Stimulated activated CD4-positive, alpha-beta T cell treated with anti-CD3 and anti-CD28 coated beads, TNF-alpha, amount 100 ng/mL, for 1 hour (primary cell): ENCODE measurements around the gene PHAX.
"Not testable (repeated sequence)": the region's sequence is repeated elsewhere in the genome, so short reads cannot be mapped to it uniquely, and the experiment has no call there.

Experiments
- DNase-seq, 3 donors: peaks; one replicate each; pipeline ENCODE4 v3.0.0-alpha.2; 2020; ENCODE audit warnings: low read depth in 3 of 3, low spot score in 1 of 3

PHAX gene

GRCh38 chr5:126600631-126601511 lies at the start of gene PHAX:
Gene PHAX (plus strand): TSS chr5:126600947. CDS start chr5:126600963, 16 bp downstream.
- DNase-seq: peak; percentile 21 to 61 (median 48)

- no peak for DNase-seq
Observed at GRCh38 chr5:126552614-126553013, 48.1 kb upstream of the PHAX start.

- DNase-seq: not testable (repeated sequence)
Observed at GRCh38 chr5:126555101-126555500, 45.6 kb upstream of the PHAX start.

- DNase-seq: no peak
Observed at GRCh38 chr5:126561908-126562307, 38.8 kb upstream of the PHAX start.

GRCh38 chr5:126562823-126563222 lies 37.9 kb upstream of the PHAX start:
- DNase-seq: no peak

- no peak for DNase-seq
Observed at GRCh38 chr5:126568206-126568755, 32.5 kb upstream of the PHAX start.

- no peak for DNase-seq
Observed at GRCh38 chr5:126575644-126576043, 25.1 kb upstream of the PHAX start.

- DNase-seq: no peak
Observed at GRCh38 chr5:126576974-126577373, 23.8 kb upstream of the PHAX start.

- no peak for DNase-seq
Observed at GRCh38 chr5:126577415-126577814, 23.3 kb upstream of the PHAX start.

GRCh38 chr5:126579716-126580115 lies 21.0 kb upstream of the PHAX start:
- no peak for DNase-seq

GRCh38 chr5:126583761-126584160 lies 17.0 kb upstream of the PHAX start:
- no peak for DNase-seq

- no peak for DNase-seq
Observed at GRCh38 chr5:126587551-126588390, 13.0 kb upstream of the PHAX start.

GRCh38 chr5:126589536-126590297 lies 11.0 kb upstream of the PHAX start:
- DNase-seq: no peak

GRCh38 chr5:126591549-126591948 lies 9.2 kb upstream of the PHAX start:
- no peak for DNase-seq

- DNase-seq: peak in 1 of 3 donors; percentile 17
Observed at GRCh38 chr5:126594748-126595485, 5.8 kb upstream of the PHAX start, which contains the start of gene ALDH7A1. Gene ALDH7A1 (minus strand): TSS chr5:126595219. CDS start chr5:126595198, 21 bp downstream.

GRCh38 chr5:126595486-126596083 lies 5.2 kb upstream of the PHAX start:
- no peak for DNase-seq

- no peak for DNase-seq
Observed at GRCh38 chr5:126597156-126597555, 3.6 kb upstream of the PHAX start.

- no peak for DNase-seq
Observed at GRCh38 chr5:126599499-126599898, 1.2 kb upstream of the PHAX start.

GRCh38 chr5:126599971-126600630 lies 646 bp upstream of the PHAX start:
- DNase-seq: not testable (repeated sequence)
